Measurements from ENCODE around the gene COL23A1.
A peak's percentile ranks its signal among the peaks of the same experiment; 100 is the strongest.

The COL23A1 gene

GRCh38 chr5:178587763-178588611 lies 2.2 kb downstream of the COL23A1 start:
- DNase-seq = no peak

GRCh38 chr5:178586396-178586795 lies 3.8 kb downstream of the COL23A1 start:
- no peak for DNase-seq

- peak; percentile 56 for DNase-seq
Measured at GRCh38 chr5:178585421-178585820, 4.8 kb downstream of the COL23A1 start.

- DNase-seq = no peak
Measured at GRCh38 chr5:178583279-178583678, 6.9 kb downstream of the COL23A1 start.

- DNase-seq = no peak
Measured at GRCh38 chr5:178582291-178582690, 7.9 kb downstream of the COL23A1 start.

GRCh38 chr5:178581621-178582020 lies 8.6 kb downstream of the COL23A1 start:
- DNase-seq = no peak

GRCh38 chr5:178580271-178580955 lies 9.8 kb downstream of the COL23A1 start:
- DNase-seq = no peak

GRCh38 chr5:178577944-178578343 lies 12.2 kb downstream of the COL23A1 start:
- DNase-seq = no peak

GRCh38 chr5:178577376-178577839 lies 12.8 kb downstream of the COL23A1 start:
- DNase-seq = no peak

GRCh38 chr5:178576591-178577351 lies 13.4 kb downstream of the COL23A1 start:
- no peak for DNase-seq

GRCh38 chr5:178573216-178573615 lies 17.0 kb downstream of the COL23A1 start:
- no peak for DNase-seq

GRCh38 chr5:178572617-178573016 lies 17.6 kb downstream of the COL23A1 start:
- no peak for DNase-seq

GRCh38 chr5:178569485-178569884 lies 20.7 kb downstream of the COL23A1 start:
- DNase-seq = no peak

- no peak for DNase-seq
Measured at GRCh38 chr5:178564811-178565550, 25.2 kb downstream of the COL23A1 start.

GRCh38 chr5:178564397-178564796 lies 25.8 kb downstream of the COL23A1 start:
- no peak for DNase-seq

- DNase-seq = no peak
Measured at GRCh38 chr5:178563621-178564020, 26.6 kb downstream of the COL23A1 start.

GRCh38 chr5:178561746-178562264 lies 28.4 kb downstream of the COL23A1 start:
- DNase-seq = no peak

- no peak for DNase-seq
Measured at GRCh38 chr5:178560911-178561310, 29.3 kb downstream of the COL23A1 start.

- DNase-seq = no peak
Measured at GRCh38 chr5:178557416-178557815, 32.8 kb downstream of the COL23A1 start.

- DNase-seq = no peak
Measured at GRCh38 chr5:178555771-178556211, 34.4 kb downstream of the COL23A1 start.

GRCh38 chr5:178555005-178555404 lies 35.2 kb downstream of the COL23A1 start:
- DNase-seq = no peak

GRCh38 chr5:178554311-178554710 lies 35.9 kb downstream of the COL23A1 start:
- no peak for DNase-seq

Measured in activated CD4-positive, alpha-beta T cell treated with anti-CD3 and anti-CD28 coated beads, Interleukin-10, Interleukin-2, amounts not matched to agents 100 ng/mL and 50 ng/mL, durations not matched to agents 16 hours and 8 hours (primary cell).